ENCODE results near the gene KLHL10.
A peak's percentile ranks its signal among the peaks of the same experiment; 100 is the strongest.

DNA sequence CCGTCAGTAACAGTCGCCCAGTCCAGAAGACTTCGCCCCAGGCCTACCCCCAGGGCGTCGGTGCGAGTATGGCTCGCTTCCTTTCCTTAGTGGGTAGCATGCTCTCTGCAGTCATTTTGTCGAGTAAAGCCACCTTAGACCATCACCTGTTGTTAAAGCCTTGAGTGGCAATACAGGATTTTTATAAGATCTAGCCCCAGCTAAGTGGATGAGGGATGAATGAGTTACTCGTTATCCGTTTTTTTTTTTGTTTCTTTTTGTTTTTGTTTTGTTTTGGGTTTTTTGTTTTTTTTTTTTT lies 27.9 kb downstream of the KLHL10 start:
- TF ChIP-seq ZSCAN20 (CRISPR knock-in tag; IDR thresholded peaks at IDR 0.05): no peak
- no peak for TF ChIP-seq CTCF (IDR thresholded peaks at IDR 0.05)
- no peak for TF ChIP-seq CEBPB (IDR thresholded peaks at IDR 0.05)
- no peak for TF ChIP-seq POLR2A (IDR thresholded peaks at IDR 0.05; ENCODE audit: low read length)
- no peak for TF ChIP-seq BHLHE40 (IDR thresholded peaks at IDR 0.05; ENCODE audit: low read depth, low read length)
- no peak for TF ChIP-seq EP300 (IDR thresholded peaks at IDR 0.05)
- TF ChIP-seq, protein P1, sequence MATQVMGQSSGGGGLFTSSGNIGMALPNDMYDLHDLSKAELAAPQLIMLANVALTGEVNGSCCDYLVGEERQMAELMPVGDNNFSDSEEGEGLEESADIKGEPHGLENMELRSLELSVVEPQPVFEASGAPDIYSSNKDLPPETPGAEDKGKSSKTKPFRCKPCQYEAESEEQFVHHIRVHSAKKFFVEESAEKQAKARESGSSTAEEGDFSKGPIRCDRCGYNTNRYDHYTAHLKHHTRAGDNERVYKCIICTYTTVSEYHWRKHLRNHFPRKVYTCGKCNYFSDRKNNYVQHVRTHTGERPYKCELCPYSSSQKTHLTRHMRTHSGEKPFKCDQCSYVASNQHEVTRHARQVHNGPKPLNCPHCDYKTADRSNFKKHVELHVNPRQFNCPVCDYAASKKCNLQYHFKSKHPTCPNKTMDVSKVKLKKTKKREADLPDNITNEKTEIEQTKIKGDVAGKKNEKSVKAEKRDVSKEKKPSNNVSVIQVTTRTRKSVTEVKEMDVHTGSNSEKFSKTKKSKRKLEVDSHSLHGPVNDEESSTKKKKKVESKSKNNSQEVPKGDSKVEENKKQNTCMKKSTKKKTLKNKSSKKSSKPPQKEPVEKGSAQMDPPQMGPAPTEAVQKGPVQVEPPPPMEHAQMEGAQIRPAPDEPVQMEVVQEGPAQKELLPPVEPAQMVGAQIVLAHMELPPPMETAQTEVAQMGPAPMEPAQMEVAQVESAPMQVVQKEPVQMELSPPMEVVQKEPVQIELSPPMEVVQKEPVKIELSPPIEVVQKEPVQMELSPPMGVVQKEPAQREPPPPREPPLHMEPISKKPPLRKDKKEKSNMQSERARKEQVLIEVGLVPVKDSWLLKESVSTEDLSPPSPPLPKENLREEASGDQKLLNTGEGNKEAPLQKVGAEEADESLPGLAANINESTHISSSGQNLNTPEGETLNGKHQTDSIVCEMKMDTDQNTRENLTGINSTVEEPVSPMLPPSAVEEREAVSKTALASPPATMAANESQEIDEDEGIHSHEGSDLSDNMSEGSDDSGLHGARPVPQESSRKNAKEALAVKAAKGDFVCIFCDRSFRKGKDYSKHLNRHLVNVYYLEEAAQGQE (IDR thresholded peaks at IDR 0.05): no peak
- 0 out of 2 replicates have a peak, but pooled peaks have one; percentile 9 for TF ChIP-seq TP53 (CRISPR knock-in tag; IDR thresholded peaks at IDR 0.05)
- TF ChIP-seq, protein P2, sequence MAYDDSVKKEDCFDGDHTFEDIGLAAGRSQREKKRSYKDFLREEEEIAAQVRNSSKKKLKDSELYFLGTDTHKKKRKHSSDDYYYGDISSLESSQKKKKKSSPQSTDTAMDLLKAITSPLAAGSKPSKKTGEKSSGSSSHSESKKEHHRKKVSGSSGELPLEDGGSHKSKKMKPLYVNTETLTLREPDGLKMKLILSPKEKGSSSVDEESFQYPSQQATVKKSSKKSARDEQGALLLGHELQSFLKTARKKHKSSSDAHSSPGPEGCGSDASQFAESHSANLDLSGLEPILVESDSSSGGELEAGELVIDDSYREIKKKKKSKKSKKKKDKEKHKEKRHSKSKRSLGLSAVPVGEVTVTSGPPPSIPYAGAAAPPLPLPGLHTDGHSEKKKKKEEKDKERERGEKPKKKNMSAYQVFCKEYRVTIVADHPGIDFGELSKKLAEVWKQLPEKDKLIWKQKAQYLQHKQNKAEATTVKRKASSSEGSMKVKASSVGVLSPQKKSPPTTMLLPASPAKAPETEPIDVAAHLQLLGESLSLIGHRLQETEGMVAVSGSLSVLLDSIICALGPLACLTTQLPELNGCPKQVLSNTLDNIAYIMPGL (CRISPR knock-in tag; IDR thresholded peaks at IDR 0.05; ENCODE audit: borderline replicate concordance): no peak

All from A549 (cell line).